Endothelial cell (in vitro differentiated cells): ENCODE results near the gene CCDC201. TPM values are rescaled to one million over a fixed set of nuclear protein-coding genes. Genes with fewer than 3 reads are reported as not detected.
A peak's percentile ranks its signal among the peaks of the same experiment; 100 is the strongest.

Source experiments
- DNase-seq: peaks from one replicate; pipeline ENCODE4 v3.0.0; 2021; ENCODE audit warnings: low spot score
- H3K27ac Mint-ChIP-seq: one replicate; pipeline ENCODE4 v1.8.0; 2021; ENCODE audit warnings: mixed read lengths, inconsistent platforms; ENCODE audit not compliant: unreplicated experiment
- H3K27me3 Mint-ChIP-seq: one replicate; pipeline ENCODE4 v1.8.0; 2021; ENCODE audit warnings: mild to moderate bottlenecking, moderate library complexity, mixed read lengths, inconsistent platforms; ENCODE audit not compliant: unreplicated experiment
- H3K36me3 Mint-ChIP-seq: one replicate; pipeline ENCODE4 v1.8.0; 2021; ENCODE audit warnings: mild to moderate bottlenecking, low read depth, mixed read lengths, inconsistent platforms; ENCODE audit not compliant: unreplicated experiment
- H3K4me1 Mint-ChIP-seq: one replicate; pipeline ENCODE4 v1.8.0; 2021; ENCODE audit warnings: mild to moderate bottlenecking, mixed read lengths, inconsistent platforms; ENCODE audit not compliant: unreplicated experiment
- H3K4me3 Mint-ChIP-seq: one replicate; pipeline ENCODE4 v1.8.0; 2021; ENCODE audit warnings: mild to moderate bottlenecking, mixed read lengths, inconsistent platforms; ENCODE audit not compliant: unreplicated experiment
- H3K9me3 Mint-ChIP-seq: one replicate; pipeline ENCODE4 v1.8.0; 2021; ENCODE audit warnings: mixed read lengths, inconsistent platforms; ENCODE audit not compliant: unreplicated experiment
- total RNA-seq: library from RNA; stranded (reverse); fragmentation: NEBNext Ultra II Directional; extraction: Animal tissue kit (Norgen Biotek cat#: 25700); gene quantifications from one replicate; pipeline ENCODE4 v1.2.1, GENCODE V29; 2021; ENCODE audit not compliant: unreplicated experiment
- TF ChIP-seq, protein P1 (sequence below): fragments of 200-600 bp; sonication (generic); IDR thresholded peaks from one replicate; pipeline ENCODE4 v1.5.0; 2021; ENCODE audit warnings: antibody characterized with exemption; ENCODE audit not compliant: unreplicated experiment

CCDC201 gene
- total RNA-seq, 1 donor from 2014 or later = not detected

GRCh38 chr7:45891462-45892402 lies 18.9 kb upstream of the CCDC201 start:
- TF ChIP-seq, protein P1, sequence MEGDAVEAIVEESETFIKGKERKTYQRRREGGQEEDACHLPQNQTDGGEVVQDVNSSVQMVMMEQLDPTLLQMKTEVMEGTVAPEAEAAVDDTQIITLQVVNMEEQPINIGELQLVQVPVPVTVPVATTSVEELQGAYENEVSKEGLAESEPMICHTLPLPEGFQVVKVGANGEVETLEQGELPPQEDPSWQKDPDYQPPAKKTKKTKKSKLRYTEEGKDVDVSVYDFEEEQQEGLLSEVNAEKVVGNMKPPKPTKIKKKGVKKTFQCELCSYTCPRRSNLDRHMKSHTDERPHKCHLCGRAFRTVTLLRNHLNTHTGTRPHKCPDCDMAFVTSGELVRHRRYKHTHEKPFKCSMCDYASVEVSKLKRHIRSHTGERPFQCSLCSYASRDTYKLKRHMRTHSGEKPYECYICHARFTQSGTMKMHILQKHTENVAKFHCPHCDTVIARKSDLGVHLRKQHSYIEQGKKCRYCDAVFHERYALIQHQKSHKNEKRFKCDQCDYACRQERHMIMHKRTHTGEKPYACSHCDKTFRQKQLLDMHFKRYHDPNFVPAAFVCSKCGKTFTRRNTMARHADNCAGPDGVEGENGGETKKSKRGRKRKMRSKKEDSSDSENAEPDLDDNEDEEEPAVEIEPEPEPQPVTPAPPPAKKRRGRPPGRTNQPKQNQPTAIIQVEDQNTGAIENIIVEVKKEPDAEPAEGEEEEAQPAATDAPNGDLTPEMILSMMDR = no peak
- DNase-seq = no peak
- Mint-ChIP-seq H3K27me3 (peaks cover 9% of the 10 kb centered on the region), H3K9me3 (no peaks in the 10 kb centered on the region), H3K27ac (no peak overlapping the region), H3K4me3 (no peak overlapping the region), H3K36me3 (no peaks in the 10 kb centered on the region), H3K4me1 (peaks cover 51% of the 10 kb centered on the region)

- Mint-ChIP-seq H3K27ac (peak overlapping the region; percentile 28), H3K9me3 (no peaks in the 10 kb centered on the region), H3K4me1 (peaks cover 54% of the 10 kb centered on the region), H3K4me3 (no peak overlapping the region), H3K36me3 (no peaks in the 10 kb centered on the region), H3K27me3 (peaks cover 9% of the 10 kb centered on the region)
- DNase-seq = no peak
- TF ChIP-seq, protein P1 = peak; percentile 66
Observed at GRCh38 chr7:45890902-45891461, 18.1 kb upstream of the CCDC201 start.

GRCh38 chr7:45890125-45890901 lies 17.4 kb upstream of the CCDC201 start:
- Mint-ChIP-seq H3K4me1 (peaks cover 61% of the 10 kb centered on the region), H3K27me3 (peaks cover 9% of the 10 kb centered on the region), H3K27ac (peak overlapping the region; percentile 90)

GRCh38 chr7:45889367-45890067 lies 16.6 kb upstream of the CCDC201 start:
- peak overlapping the region; percentile 90 for H3K27ac Mint-ChIP-seq
- H3K4me3 Mint-ChIP-seq = peak overlapping the region; percentile 37
- no peaks in the 10 kb centered on the region for H3K9me3 Mint-ChIP-seq
- peak; percentile 30 for DNase-seq
- H3K36me3 Mint-ChIP-seq = no peaks in the 10 kb centered on the region
- TF ChIP-seq, protein P1 = no peak
- peaks cover 59% of the 10 kb centered on the region for H3K4me1 Mint-ChIP-seq
- H3K27me3 Mint-ChIP-seq = peaks cover 10% of the 10 kb centered on the region

More at GRCh38 chr7:45890125-45890901, 17.4 kb upstream of the CCDC201 start:
- H3K36me3 Mint-ChIP-seq = no peaks in the 10 kb centered on the region
- no peak for DNase-seq
- H3K9me3 Mint-ChIP-seq = no peaks in the 10 kb centered on the region
- TF ChIP-seq, protein P1 = no peak
- no peak overlapping the region for H3K4me3 Mint-ChIP-seq
